Vagina (tissue), 2 donors: ENCODE data around the gene ABCD3.
"Not testable (repeated sequence)": the region's sequence is repeated elsewhere in the genome, so short reads cannot be mapped to it uniquely, and the experiment has no call there.

Experiments used
- POLR2A ChIP-seq, 2 donors: fragments of 450-650 bp; IDR thresholded peaks; one replicate each; pipeline ENCODE4 v1.6.1; 2017; ENCODE audit warnings: antibody characterized with exemption in 2 of 2, mild to moderate bottlenecking in 2 of 2, moderate library complexity in 2 of 2
- POLR2AphosphoS5 ChIP-seq, 2 donors: sonication (generic); formaldehyde crosslinking; IDR thresholded peaks; one replicate each; pipeline ENCODE4 v1.9.0; 2017; ENCODE audit warnings: antibody characterized with exemption in 2 of 2, mild to moderate bottlenecking in 2 of 2, low read depth in 1 of 2; ENCODE audit not compliant: insufficient read depth in 1 of 2
- TF ChIP-seq, protein P1 (sequence below), 3 experiments: fragments of 450-650 bp in 2 of 3; fragments of 200-600 bp in 1 of 3; sonication (generic) in 1 of 3; IDR thresholded peaks; one replicate each; pipeline ENCODE4 v1.5.1; 2017 to 2019; ENCODE audit warnings: antibody characterized with exemption in 3 of 3, mild to moderate bottlenecking in 2 of 3, moderate library complexity in 2 of 3

DNA sequence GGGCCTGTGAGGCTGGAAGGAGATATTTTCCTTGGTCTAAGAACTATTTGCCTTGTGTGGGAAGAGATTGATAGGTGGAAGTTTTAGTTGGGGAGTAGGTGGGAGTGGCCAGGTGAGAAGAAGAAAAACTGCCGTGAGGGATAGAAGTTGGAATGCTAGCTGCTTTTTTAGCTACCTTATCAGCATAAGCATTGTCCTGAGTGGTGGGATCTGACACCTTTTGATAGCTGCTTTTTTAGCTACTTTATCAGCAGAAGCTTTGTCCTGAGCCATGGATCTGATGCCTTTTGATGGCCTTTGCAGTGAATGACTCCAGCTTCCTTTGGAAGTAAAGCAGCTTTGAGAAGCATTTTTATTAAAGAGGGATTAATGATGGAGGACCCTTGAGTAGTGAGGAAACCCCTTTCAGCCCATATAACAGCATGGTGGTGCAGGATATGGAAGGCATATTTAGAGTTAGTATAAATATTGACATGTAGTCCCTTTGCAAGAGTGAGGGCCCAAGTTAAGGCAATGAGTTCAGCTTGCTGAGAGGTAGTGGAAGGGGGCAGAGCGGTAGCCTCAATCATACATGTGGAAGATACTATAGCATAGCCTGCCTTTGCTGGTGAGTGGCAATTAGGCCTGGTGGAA lies 149.9 kb downstream of the ABCD3 start:
- TF ChIP-seq, protein P1, sequence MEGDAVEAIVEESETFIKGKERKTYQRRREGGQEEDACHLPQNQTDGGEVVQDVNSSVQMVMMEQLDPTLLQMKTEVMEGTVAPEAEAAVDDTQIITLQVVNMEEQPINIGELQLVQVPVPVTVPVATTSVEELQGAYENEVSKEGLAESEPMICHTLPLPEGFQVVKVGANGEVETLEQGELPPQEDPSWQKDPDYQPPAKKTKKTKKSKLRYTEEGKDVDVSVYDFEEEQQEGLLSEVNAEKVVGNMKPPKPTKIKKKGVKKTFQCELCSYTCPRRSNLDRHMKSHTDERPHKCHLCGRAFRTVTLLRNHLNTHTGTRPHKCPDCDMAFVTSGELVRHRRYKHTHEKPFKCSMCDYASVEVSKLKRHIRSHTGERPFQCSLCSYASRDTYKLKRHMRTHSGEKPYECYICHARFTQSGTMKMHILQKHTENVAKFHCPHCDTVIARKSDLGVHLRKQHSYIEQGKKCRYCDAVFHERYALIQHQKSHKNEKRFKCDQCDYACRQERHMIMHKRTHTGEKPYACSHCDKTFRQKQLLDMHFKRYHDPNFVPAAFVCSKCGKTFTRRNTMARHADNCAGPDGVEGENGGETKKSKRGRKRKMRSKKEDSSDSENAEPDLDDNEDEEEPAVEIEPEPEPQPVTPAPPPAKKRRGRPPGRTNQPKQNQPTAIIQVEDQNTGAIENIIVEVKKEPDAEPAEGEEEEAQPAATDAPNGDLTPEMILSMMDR (IDR thresholded peaks at IDR 0.05) = not testable (repeated sequence)
- TF ChIP-seq POLR2A (IDR thresholded peaks at IDR 0.05); POLR2AphosphoS5 (IDR thresholded peaks at IDR 0.05; ENCODE audit: insufficient read depth in 1 of 2, low read depth in 1 of 2): not testable (repeated sequence)
